Astrocyte (in vitro differentiated cells and primary cell): ENCODE results near the gene ADGRF5. TPM values are rescaled to one million over a fixed set of nuclear protein-coding genes. Genes with fewer than 3 reads are reported as not detected.

Experiments used
- DNase-seq: peaks from one replicate; pipeline ENCODE4 v3.0.0-alpha.2; 2010; ENCODE audit warnings: low read depth
- FAIRE-seq: peaks from 2 replicates; lab custom pipeline; 2011; peaks lifted over from hg19 to GRCh38; lab: Jason Lieb, UNC
- H2AFZ ChIP-seq: 2 replicates; pipeline ENCODE4 v1.6.0; 2012; ENCODE audit warnings: low read depth, low read length, inconsistent platforms
- H3K27ac ChIP-seq: 2 replicates; pipeline ENCODE4 v1.5.1; 2011; ENCODE audit warnings: low read depth, low read length, inconsistent platforms
- H3K27me3 ChIP-seq: 2 replicates; pipeline ENCODE4 v1.6.0; 2011; ENCODE audit warnings: low read length, inconsistent platforms; ENCODE audit not compliant: insufficient read depth
- H3K36me3 ChIP-seq: 2 replicates; pipeline ENCODE4 v1.5.1; 2011; ENCODE audit warnings: low read length, inconsistent platforms; ENCODE audit not compliant: insufficient read depth
- H3K4me1 ChIP-seq: 2 replicates; pipeline ENCODE4 v1.5.1; 2011; ENCODE audit warnings: low read length, inconsistent platforms; ENCODE audit not compliant: insufficient read depth
- H3K4me2 ChIP-seq: 2 replicates; pipeline ENCODE4 v1.6.0; 2012; ENCODE audit warnings: low read length, inconsistent platforms
- H3K4me3 ChIP-seq: 2 replicates; pipeline ENCODE4 v1.5.1; 2011; ENCODE audit warnings: low read depth, mild to moderate bottlenecking, low read length, inconsistent platforms; ENCODE audit not compliant: insufficient read depth
- H3K79me2 ChIP-seq: 2 replicates; pipeline ENCODE4 v1.6.0; 2012; ENCODE audit warnings: mild to moderate bottlenecking, low read length, inconsistent platforms; ENCODE audit not compliant: insufficient read depth
- H3K9ac ChIP-seq: 2 replicates; pipeline ENCODE4 v1.6.0; 2012; ENCODE audit warnings: mild to moderate bottlenecking, low read length, inconsistent platforms
- H3K9me3 ChIP-seq: 2 replicates; pipeline ENCODE4 v1.5.1; 2012; ENCODE audit warnings: low read depth, mild to moderate bottlenecking, low read length, inconsistent platforms; ENCODE audit not compliant: insufficient read depth
- H4K20me1 ChIP-seq: 2 replicates; pipeline ENCODE4 v1.6.0; 2012; ENCODE audit warnings: low read length, inconsistent platforms; ENCODE audit not compliant: insufficient read depth
- H3K27ac Mint-ChIP-seq: one replicate; pipeline ENCODE4 v1.8.0; 2021; ENCODE audit warnings: mild to moderate bottlenecking, mixed read lengths; ENCODE audit not compliant: unreplicated experiment
- H3K27me3 Mint-ChIP-seq: one replicate; pipeline ENCODE4 v1.8.0; 2021; ENCODE audit warnings: low read depth, mixed read lengths; ENCODE audit not compliant: unreplicated experiment
- H3K36me3 Mint-ChIP-seq: one replicate; pipeline ENCODE4 v1.8.0; 2021; ENCODE audit warnings: low read depth, mixed read lengths; ENCODE audit not compliant: unreplicated experiment
- H3K4me1 Mint-ChIP-seq: one replicate; pipeline ENCODE4 v1.8.0; 2021; ENCODE audit warnings: low read depth, mixed read lengths; ENCODE audit not compliant: unreplicated experiment
- H3K4me3 Mint-ChIP-seq: one replicate; pipeline ENCODE4 v1.8.0; 2021; ENCODE audit warnings: mild to moderate bottlenecking, moderate library complexity, mixed read lengths; ENCODE audit not compliant: unreplicated experiment
- H3K9me3 Mint-ChIP-seq: one replicate; pipeline ENCODE4 v1.8.0; 2021; ENCODE audit warnings: mild to moderate bottlenecking, mixed read lengths; ENCODE audit not compliant: unreplicated experiment
- CTCF ChIP-seq: IDR thresholded peaks from 2 replicates; pipeline ENCODE4 v1.5.1; 2011; ENCODE audit warnings: low read depth, mild to moderate bottlenecking, inconsistent platforms, low read length, moderate library complexity; ENCODE audit not compliant: insufficient read depth
- EZH2 ChIP-seq: IDR thresholded peaks from 2 replicates; pipeline ENCODE4 v1.6.1; 2012; ENCODE audit warnings: mild to moderate bottlenecking, low read length, inconsistent platforms; ENCODE audit not compliant: insufficient read depth
- total RNA-seq: library from RNA; stranded (reverse); gene quantifications from 2 replicates; pipeline ENCODE4 v1.2.1, GENCODE V29; 2021

ADGRF5 gene
- total RNA-seq, 1 donor from 2014 or later, result 0.54 TPM

DNA sequence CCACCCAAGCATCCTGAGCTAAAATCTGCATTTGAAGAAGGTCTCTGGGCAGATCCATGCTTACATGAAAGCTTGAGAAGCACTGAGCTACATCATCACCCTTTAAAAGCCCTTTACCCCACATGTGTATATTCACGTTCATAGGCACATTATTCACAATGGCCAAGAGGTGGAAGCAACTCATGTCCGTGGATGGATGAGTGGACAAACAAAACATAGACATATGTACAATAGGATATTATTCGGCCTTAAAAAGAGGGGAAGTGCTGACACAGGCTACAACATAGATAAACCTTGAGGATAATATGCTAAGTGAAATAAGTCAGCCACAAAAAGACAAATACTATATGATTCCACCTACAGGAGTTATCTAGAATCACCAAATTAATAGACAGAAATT, 17.6 kb downstream of the ADGRF5 start:
- H3K4me1 ChIP-seq, result no peaks in the 10 kb centered on the region
- H2AFZ ChIP-seq, result no peak overlapping the region
- Mint-ChIP-seq H3K4me3 (no peak overlapping the region), H3K27me3 (no peaks in the 10 kb centered on the region), H3K9me3 (no peaks in the 10 kb centered on the region), H3K4me1 (peaks cover 20% of the 10 kb centered on the region), H3K27ac (no peak overlapping the region), H3K36me3 (no peaks in the 10 kb centered on the region)
- H3K27me3 ChIP-seq, result no peaks in the 10 kb centered on the region
- DNase-seq (no peak), FAIRE-seq (no peak)
- H3K9me3 ChIP-seq, result no peaks in the 10 kb centered on the region
- H3K79me2 ChIP-seq, result no peaks in the 10 kb centered on the region
- H3K4me3 ChIP-seq, result no peak overlapping the region
- no peaks in the 10 kb centered on the region for H4K20me1 ChIP-seq
- H3K27ac ChIP-seq, result no peak overlapping the region
- H3K9ac ChIP-seq, result no peak overlapping the region
- TF ChIP-seq CTCF (no peak), EZH2 (no peak)
- no peak overlapping the region for H3K4me2 ChIP-seq
- H3K36me3 ChIP-seq, result no peaks in the 10 kb centered on the region

DNA sequence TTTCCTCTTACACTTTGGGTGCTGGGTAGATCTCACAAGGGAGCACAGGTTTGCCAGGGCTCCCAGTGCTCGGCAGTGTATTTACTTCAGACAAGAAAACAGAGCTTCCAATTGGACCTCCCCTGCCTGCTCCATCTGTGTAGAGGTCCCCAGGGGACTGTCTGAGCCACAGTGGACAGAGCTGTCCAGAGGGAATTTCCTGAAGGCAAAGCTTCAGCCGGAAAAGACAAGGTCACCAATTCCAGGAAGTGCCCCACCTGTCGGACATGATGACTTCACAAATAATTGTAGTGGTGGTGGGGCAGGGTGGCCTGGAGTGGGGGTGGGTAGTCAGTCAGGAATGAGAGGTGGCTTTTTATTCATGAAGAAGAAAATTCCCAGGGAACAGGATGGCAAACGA, 18.6 kb downstream of the ADGRF5 start:
- Histone ChIP-seq H3K9ac (no peak overlapping the region), H3K36me3 (no peaks in the 10 kb centered on the region), H2AFZ (no peak overlapping the region), H3K9me3 (no peaks in the 10 kb centered on the region), H3K79me2 (no peaks in the 10 kb centered on the region), H3K27ac (no peak overlapping the region), H3K4me2 (no peak overlapping the region), H4K20me1 (no peaks in the 10 kb centered on the region), H3K4me3 (no peak overlapping the region), H3K4me1 (no peaks in the 10 kb centered on the region), H3K27me3 (no peaks in the 10 kb centered on the region)
- Mint-ChIP-seq H3K27ac (no peak overlapping the region), H3K4me1 (peaks cover 25% of the 10 kb centered on the region), H3K9me3 (peaks cover 1% of the 10 kb centered on the region), H3K27me3 (no peaks in the 10 kb centered on the region), H3K4me3 (no peak overlapping the region), H3K36me3 (no peaks in the 10 kb centered on the region)
- no peak for DNase-seq
- no peak for TF ChIP-seq EZH2
- no peak for TF ChIP-seq CTCF
- no peak for FAIRE-seq

DNA sequence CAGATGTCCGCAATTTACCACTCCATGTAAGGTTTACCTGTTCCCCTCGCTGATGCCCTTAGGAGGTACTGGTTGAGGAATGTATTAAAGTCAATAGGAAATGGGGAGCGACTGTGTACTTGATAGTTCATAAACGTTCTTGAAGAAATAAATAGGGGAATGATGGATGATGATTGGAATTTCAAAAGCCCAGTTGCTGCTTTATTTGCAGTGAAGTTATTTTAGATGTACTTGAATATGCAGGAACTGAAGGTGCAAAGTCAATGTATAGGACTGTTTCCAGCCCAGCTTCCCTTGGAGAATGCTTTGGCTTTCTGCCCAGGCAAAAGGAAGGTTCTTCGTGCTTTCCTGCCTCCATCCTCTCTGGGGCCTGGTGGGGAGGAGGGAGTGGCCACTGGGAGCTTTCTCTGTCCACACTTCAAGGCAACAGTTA, 19.8 kb downstream of the ADGRF5 start:
- no peak overlapping the region for H3K4me2 ChIP-seq
- H3K36me3 ChIP-seq, result no peaks in the 10 kb centered on the region
- no peaks in the 10 kb centered on the region for H3K4me1 ChIP-seq
- Mint-ChIP-seq H3K27ac (no peak overlapping the region), H3K4me1 (peaks cover 30% of the 10 kb centered on the region), H3K4me3 (no peak overlapping the region), H3K27me3 (no peaks in the 10 kb centered on the region), H3K36me3 (no peaks in the 10 kb centered on the region), H3K9me3 (peaks cover 2% of the 10 kb centered on the region)
- no peak overlapping the region for H3K9ac ChIP-seq
- H3K79me2 ChIP-seq, result no peaks in the 10 kb centered on the region
- no peaks in the 10 kb centered on the region for H4K20me1 ChIP-seq
- no peak overlapping the region for H2AFZ ChIP-seq
- H3K27me3 ChIP-seq, result no peaks in the 10 kb centered on the region
- FAIRE-seq, result no peak
- no peak overlapping the region for H3K4me3 ChIP-seq
- DNase-seq, result no peak
- TF ChIP-seq EZH2, result no peak
- no peak for TF ChIP-seq CTCF
- no peaks in the 10 kb centered on the region for H3K9me3 ChIP-seq
- H3K27ac ChIP-seq, result no peak overlapping the region
